ENCODE measurements around the gene OCSTAMP.

Gene OCSTAMP

DNA sequence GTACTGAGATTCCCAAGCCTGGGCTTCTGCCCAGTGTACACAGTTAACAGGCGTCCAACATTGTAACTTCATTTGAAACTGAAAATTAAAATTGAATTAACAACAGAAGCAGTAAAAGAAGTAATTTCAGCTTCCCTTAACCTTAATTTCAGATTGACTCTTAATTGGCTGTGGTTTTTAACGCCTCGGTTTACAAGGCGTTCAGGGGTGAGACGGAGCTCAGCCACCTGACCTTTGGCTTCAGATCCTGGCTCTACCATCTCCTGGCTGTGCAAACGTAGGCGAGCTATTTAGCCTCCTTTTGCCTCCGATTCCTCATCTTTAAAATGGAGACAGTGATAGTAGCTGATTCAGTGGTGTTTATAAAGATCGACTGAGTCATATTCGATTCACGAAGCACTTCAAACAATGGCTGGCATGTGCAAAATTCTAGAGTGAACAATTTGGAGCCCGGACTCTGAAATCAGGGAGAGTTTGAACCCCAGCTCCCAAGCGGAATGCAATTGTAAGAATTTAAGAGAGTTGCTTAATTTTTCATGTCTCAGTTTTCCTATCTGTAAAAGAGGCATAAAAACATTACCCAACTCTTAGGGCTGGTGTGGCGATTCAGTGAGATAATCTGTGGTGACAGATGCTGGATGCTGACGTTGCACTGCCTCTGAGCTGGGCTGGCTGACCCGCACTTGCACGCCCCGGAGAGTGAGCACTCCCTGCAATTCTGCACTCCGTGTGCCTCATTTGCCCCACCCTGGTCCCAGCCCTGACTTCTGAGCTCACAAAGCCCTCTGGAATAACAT is 23.5 kb upstream of the OCSTAMP start:
- H3K27ac ChIP-seq = no peak overlapping the region
- TF ChIP-seq CTCF (IDR thresholded peaks at IDR 0.05) (no peak), ZFX (IDR thresholded peaks at IDR 0.05; ENCODE audit: borderline replicate concordance) (no peak)

GRCh38 chr20:46573234-46573633 is 22.8 kb upstream of the OCSTAMP start:
- TF ChIP-seq ZFX (IDR thresholded peaks at IDR 0.05; ENCODE audit: borderline replicate concordance) = no peak
- TF ChIP-seq CTCF (IDR thresholded peaks at IDR 0.05) = no peak
- H3K27ac ChIP-seq = no peak overlapping the region

- no peak for TF ChIP-seq CTCF (IDR thresholded peaks at IDR 0.05)
- TF ChIP-seq ZFX (IDR thresholded peaks at IDR 0.05; ENCODE audit: borderline replicate concordance) = no peak
- H3K27ac ChIP-seq = no peak overlapping the region
These were observed 22.3 kb upstream of the OCSTAMP start for GRCh38 chr20:46572790-46573189.

DNA sequence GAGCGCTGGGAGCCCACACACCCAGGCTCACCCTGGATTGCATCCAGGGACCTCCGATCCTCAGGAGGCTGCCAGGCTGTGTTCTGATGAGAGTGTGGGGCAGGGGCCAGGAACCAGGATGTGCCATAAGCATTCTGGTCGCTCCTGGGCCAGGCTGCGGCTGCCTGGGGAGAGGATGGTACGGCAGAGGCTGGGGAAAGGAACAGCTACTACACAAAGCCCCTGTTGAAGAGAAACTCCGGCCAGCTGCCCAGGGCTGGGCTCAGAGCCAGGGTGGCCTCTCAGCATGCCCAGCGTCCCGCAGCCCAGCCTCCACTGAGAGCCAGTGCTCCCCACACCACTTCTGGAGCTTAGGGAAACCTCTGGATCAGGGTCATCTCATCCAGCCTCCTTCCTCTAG is 21.7 kb upstream of the OCSTAMP start:
- no peak overlapping the region for H3K27ac ChIP-seq
- TF ChIP-seq CTCF (IDR thresholded peaks at IDR 0.05) (no peak), ZFX (IDR thresholded peaks at IDR 0.05; ENCODE audit: borderline replicate concordance) (no peak)

GRCh38 chr20:46571418-46571817 is 21.0 kb upstream of the OCSTAMP start:
- H3K27ac ChIP-seq = no peak overlapping the region
- no peak for TF ChIP-seq CTCF (IDR thresholded peaks at IDR 0.05)
- TF ChIP-seq ZFX (IDR thresholded peaks at IDR 0.05; ENCODE audit: borderline replicate concordance) = no peak

DNA sequence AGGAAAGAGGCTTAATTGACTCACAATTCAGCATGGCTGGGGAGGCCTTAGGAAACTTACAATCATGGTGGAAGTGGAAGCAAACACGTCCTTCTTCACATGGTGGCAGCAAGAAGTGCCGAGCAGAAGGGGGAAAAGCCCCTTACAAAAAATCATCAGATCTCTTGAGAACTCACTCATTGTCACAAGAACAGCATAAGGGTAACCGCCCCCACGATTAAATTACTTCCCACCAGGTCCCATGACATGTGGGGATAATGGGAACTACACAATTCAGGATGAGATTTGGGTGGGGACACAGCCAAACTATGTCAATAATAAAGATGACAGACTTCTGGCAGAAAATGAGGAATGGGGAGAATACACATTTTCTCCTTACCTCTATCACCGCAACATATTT is 20.5 kb upstream of the OCSTAMP start:
- TF ChIP-seq ZFX (IDR thresholded peaks at IDR 0.05; ENCODE audit: borderline replicate concordance) = no peak
- no peak for TF ChIP-seq CTCF (IDR thresholded peaks at IDR 0.05)
- H3K27ac ChIP-seq = no peak overlapping the region

DNA sequence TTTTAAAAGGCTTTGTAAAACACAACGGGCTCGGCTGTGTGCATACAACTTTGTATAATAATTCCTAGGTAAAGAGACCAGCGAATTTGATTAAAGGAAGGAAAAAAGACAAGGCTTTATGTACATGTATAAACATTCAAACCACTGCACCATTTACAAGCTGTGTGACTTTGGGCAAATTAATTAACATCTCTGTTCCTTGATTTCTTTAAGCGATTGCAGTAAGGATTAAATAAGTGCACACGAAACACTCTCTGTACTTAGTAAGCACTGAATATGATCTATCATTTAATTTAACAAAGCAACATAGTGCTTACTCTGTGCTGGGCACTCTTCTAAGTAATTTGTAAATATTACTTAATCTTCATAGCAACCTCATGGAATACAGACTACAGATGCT is 19.5 kb upstream of the OCSTAMP start:
- H3K27ac ChIP-seq = no peak overlapping the region
- TF ChIP-seq CTCF (IDR thresholded peaks at IDR 0.05) (no peak), ZFX (IDR thresholded peaks at IDR 0.05; ENCODE audit: borderline replicate concordance) (no peak)

Data from 22Rv1 (cell line).